Liver (tissue), 9 donors: ENCODE measurements around the gene LDB2. TPM values are rescaled to one million over a fixed set of nuclear protein-coding genes. Genes with fewer than 3 reads are reported as not detected.

Experiments
- DNase-seq: peaks from one replicate; pipeline ENCODE4 v3.0.0-alpha.2; 2017; ENCODE audit warnings: low spot score
- H3K27ac ChIP-seq, 2 donors: one replicate each; pipeline ENCODE4 v1.7.0; 2013; ENCODE audit warnings: inconsistent platforms in 2 of 2, low read length in 2 of 2, control low read depth in 1 of 2, low read depth in 1 of 2, mild to moderate bottlenecking in 1 of 2
- H3K27me3 ChIP-seq, 4 donors: one replicate each; pipeline versions ENCODE4 v1.6.1 to v1.7.0; 2013; ENCODE audit warnings: low read length in 3 of 4, inconsistent platforms in 1 of 4, mild to moderate bottlenecking in 1 of 4, moderate library complexity in 1 of 4; ENCODE audit not compliant: control insufficient read depth in 4 of 4, insufficient read depth in 4 of 4
- H3K36me3 ChIP-seq, 4 donors: one replicate each; pipeline versions ENCODE4 v1.6.1 to v1.7.0; 2013; ENCODE audit warnings: low read length in 3 of 4, mild to moderate bottlenecking in 3 of 4, low read depth in 1 of 4, moderate library complexity in 1 of 4; ENCODE audit not compliant: control insufficient read depth in 4 of 4, insufficient read depth in 3 of 4
- H3K4me1 ChIP-seq, 4 donors: one replicate each; pipeline versions ENCODE4 v1.6.1 to v1.7.0; 2013; ENCODE audit warnings: low read length in 3 of 4, mild to moderate bottlenecking in 3 of 4, moderate library complexity in 1 of 4; ENCODE audit not compliant: control insufficient read depth in 4 of 4, insufficient read depth in 4 of 4
- H3K4me3 ChIP-seq, 3 donors: one replicate each; pipeline versions ENCODE4 v1.6.1 to v1.7.0; 2013; ENCODE audit warnings: low read length in 3 of 3, control low read depth in 1 of 3, low read depth in 1 of 3, mild to moderate bottlenecking in 1 of 3
- H3K9ac ChIP-seq, 2 donors: one replicate each; pipeline ENCODE4 v1.7.0; 2013; ENCODE audit warnings: low read length in 2 of 2, mild to moderate bottlenecking in 2 of 2, moderate library complexity in 2 of 2, control low read depth in 1 of 2, low read depth in 1 of 2
- H3K9me3 ChIP-seq, 4 donors: one replicate each; pipeline versions ENCODE4 v1.6.1 to v1.7.0; 2013; ENCODE audit warnings: low read length in 3 of 4; ENCODE audit not compliant: control insufficient read depth in 4 of 4
- CTCF ChIP-seq: fragments of 150-350 bp; IDR thresholded peaks from 2 replicates; pipeline ENCODE4 v1.5.1; 2017; ENCODE audit warnings: improper control_type of control experiment, low read depth, low read length; ENCODE audit not compliant: missing input control
- EGR1 ChIP-seq, 2 donors: IDR thresholded peaks; 2 replicates each; pipeline ENCODE4 v1.6.1; 2016 to 2018; ENCODE audit warnings: antibody characterized with exemption in 2 of 2, low read depth in 2 of 2
- FOXA1 ChIP-seq: IDR thresholded peaks from 2 replicates; pipeline ENCODE4 v1.6.1; 2016; ENCODE audit warnings: antibody characterized with exemption
- FOXA2 ChIP-seq: IDR thresholded peaks from 2 replicates; pipeline ENCODE4 v1.6.1; 2016; ENCODE audit warnings: antibody characterized with exemption
- GABPA ChIP-seq, 2 donors: IDR thresholded peaks in 1 of 2; conservative IDR thresholded peaks in 1 of 2; 2 replicates each; pipeline ENCODE4 v1.6.1; 2016; ENCODE audit warnings: antibody characterized with exemption in 2 of 2, mild to moderate bottlenecking in 1 of 2, moderate library complexity in 1 of 2
- HNF4A ChIP-seq, 2 donors: conservative IDR thresholded peaks; 2 replicates each; pipeline ENCODE4 v1.6.1; 2016; ENCODE audit warnings: antibody characterized with exemption in 2 of 2, mild to moderate bottlenecking in 2 of 2
- HNF4G ChIP-seq: IDR thresholded peaks from 2 replicates; pipeline ENCODE4 v1.6.1; 2016; ENCODE audit warnings: antibody characterized with exemption
- JUND ChIP-seq, 2 donors: IDR thresholded peaks; 2 replicates each; pipeline ENCODE4 v1.6.1; 2016; ENCODE audit warnings: antibody characterized with exemption in 2 of 2
- NR2F2 ChIP-seq: IDR thresholded peaks from 2 replicates; pipeline ENCODE4 v1.6.1; 2016; ENCODE audit warnings: antibody characterized with exemption
- RAD21 ChIP-seq, 2 donors: IDR thresholded peaks; 2 replicates each; pipeline ENCODE4 v1.6.1; 2016; ENCODE audit warnings: antibody characterized with exemption in 2 of 2, mild to moderate bottlenecking in 2 of 2
- REST ChIP-seq: IDR thresholded peaks from 2 replicates; pipeline ENCODE4 v1.6.1; 2016; ENCODE audit warnings: antibody characterized with exemption, mild to moderate bottlenecking
- RXRA ChIP-seq, 2 donors: IDR thresholded peaks; 2 replicates each; pipeline ENCODE4 v1.6.1; 2017 to 2018; ENCODE audit warnings: antibody characterized with exemption in 2 of 2, mild to moderate bottlenecking in 1 of 2
- SP1 ChIP-seq: IDR thresholded peaks from 2 replicates; pipeline ENCODE4 v1.6.1; 2018; ENCODE audit warnings: antibody characterized with exemption, mild to moderate bottlenecking
- TAF1 ChIP-seq: conservative IDR thresholded peaks from 2 replicates; pipeline ENCODE4 v1.6.1; 2016; ENCODE audit warnings: antibody characterized with exemption, mild to moderate bottlenecking
- YY1 ChIP-seq: IDR thresholded peaks from 2 replicates; pipeline ENCODE4 v1.6.1; 2016; ENCODE audit warnings: antibody characterized with exemption, mild to moderate bottlenecking
- ZBTB33 ChIP-seq: IDR thresholded peaks from 2 replicates; pipeline ENCODE4 v1.6.1; 2016; ENCODE audit warnings: antibody characterized with exemption
- WGBS: extraction: QIAGEN DNeasy Blood & Tissue Kit; methylation state at CpG from one replicate; pipeline ENCODE4 v1.1.7; 2013; 5-methylcytosine and 5-hydroxymethylcytosine counted together
- polyA plus RNA-seq, 2 donors: library from polyadenylated mRNA; stranded (reverse) in 1 of 2; unstranded in 1 of 2; fragments of 200-250 nt in 1 of 2; fragments of >200 nt in 1 of 2; fragmentation: Nextera tagmentation in 1 of 2; extraction: Ambion mirVana in 1 of 2; gene quantifications; one replicate each; pipeline versions ENCODE4 v1.2.1 to v1.2.3, GENCODE V29; 2013 to 2015
- total RNA-seq, 2 donors: library from RNA; depleted of rRNA; stranded (reverse); fragments of >200 nt; gene quantifications; one replicate each; pipeline ENCODE4 v1.2.3, GENCODE V29; 2014
- TF ChIP-seq, protein P1 (sequence below): IDR thresholded peaks from 2 replicates; pipeline ENCODE4 v1.6.1; 2016; ENCODE audit warnings: antibody characterized with exemption
- TF ChIP-seq, protein P2 (sequence below): IDR thresholded peaks from 2 replicates; pipeline ENCODE4 v1.6.1; 2016; ENCODE audit warnings: antibody characterized with exemption
- donor health status: healthy.
- donor health status: healthy.
- donor health status: healthy.
- donor health status: healthy.
- donor health status: healthy.

LDB2 gene
- total and polyA plus RNA-seq, 4 donors: 7.4 to 31.9 (median 16.8) TPM

DNA sequence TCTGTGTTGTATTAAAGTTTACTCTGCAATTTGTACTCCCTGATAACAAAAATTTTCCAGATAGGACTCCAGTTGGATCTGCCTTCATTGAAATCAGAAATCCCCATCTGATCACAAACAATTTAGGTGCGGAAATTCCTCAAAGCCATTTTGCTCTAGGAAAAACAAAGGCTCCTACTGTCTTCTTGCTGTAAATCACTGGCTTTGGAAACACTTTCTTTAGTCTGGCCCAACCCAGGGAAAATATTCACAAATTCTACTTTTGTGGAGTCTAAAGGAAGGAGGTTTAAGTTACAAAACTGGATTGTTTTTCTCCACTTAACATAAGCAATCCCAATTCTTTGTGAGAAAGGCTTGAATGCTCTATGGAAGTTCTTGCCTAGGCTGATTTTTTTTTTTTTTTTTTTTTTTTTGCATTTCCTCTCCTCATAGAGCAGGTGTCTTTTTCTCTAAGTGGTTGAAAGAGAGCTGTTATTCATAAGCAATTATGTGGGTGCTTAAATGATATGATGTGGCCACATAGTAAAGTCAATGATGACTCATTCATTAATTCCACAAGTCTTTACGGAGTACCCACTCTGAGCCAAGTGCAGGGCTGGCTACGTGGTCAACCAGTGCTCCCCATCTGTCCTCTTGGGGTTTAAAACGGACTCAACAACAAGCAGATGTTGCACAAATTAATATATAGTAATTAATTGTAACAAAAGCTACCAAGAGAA is 261.4 kb downstream of the LDB2 start:
- no peak for DNase-seq
- Histone ChIP-seq H3K9ac (no peak overlapping the region), H3K4me3 (no peak overlapping the region), H3K27me3 (peaks cover 0 to 5% (median 0%) of the 10 kb centered on the region in 4 donors), H3K9me3 (no peaks in the 10 kb centered on the region), H3K27ac (no peak overlapping the region), H3K4me1 (no peaks in the 10 kb centered on the region), H3K36me3 (no peaks in the 10 kb centered on the region)
- 71% methylated on average over 4 of the region's 4 CpGs for WGBS
- TF ChIP-seq CTCF (no peak), YY1 (no peak), SP1 (no peak), EGR1 (IDR thresholded peaks at IDR 0.05; ENCODE audit: low read depth in 2 of 2) (no peak), GABPA (IDR thresholded peaks at IDR 0.05 in 1 of 2, conservative IDR thresholded peaks at IDR 0.05 in 1 of 2) (no peak), FOXA2 (no peak), TAF1 (no peak), JUND (IDR thresholded peaks at IDR 0.05) (no peak), HNF4A (conservative IDR thresholded peaks at IDR 0.05) (no peak), FOXA1 (no peak), HNF4G (no peak), RAD21 (IDR thresholded peaks at IDR 0.05) (no peak), NR2F2 (no peak), ZBTB33 (no peak), REST (no peak), RXRA (IDR thresholded peaks at IDR 0.05) (no peak)
- TF ChIP-seq, protein P1, sequence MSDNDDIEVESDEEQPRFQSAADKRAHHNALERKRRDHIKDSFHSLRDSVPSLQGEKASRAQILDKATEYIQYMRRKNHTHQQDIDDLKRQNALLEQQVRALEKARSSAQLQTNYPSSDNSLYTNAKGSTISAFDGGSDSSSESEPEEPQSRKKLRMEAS: no peak
- TF ChIP-seq, protein P2, sequence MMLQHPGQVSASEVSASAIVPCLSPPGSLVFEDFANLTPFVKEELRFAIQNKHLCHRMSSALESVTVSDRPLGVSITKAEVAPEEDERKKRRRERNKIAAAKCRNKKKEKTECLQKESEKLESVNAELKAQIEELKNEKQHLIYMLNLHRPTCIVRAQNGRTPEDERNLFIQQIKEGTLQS: no peak
